22Rv1 (cell line): ENCODE data around the gene RAB7B.

ENCODE experiments used
- CTCF ChIP-seq: fragments of 450-650 bp; IDR thresholded peaks from 2 replicates; pipeline ENCODE4 v1.5.1; 2017; ENCODE audit warnings: mild to moderate bottlenecking
- ZFX ChIP-seq: fragments of 450-650 bp; IDR thresholded peaks from 2 replicates; pipeline ENCODE4 v1.6.1; 2017; ENCODE audit warnings: antibody characterized with exemption, borderline replicate concordance

GRCh38 chr1:205974712-205975111, 28.5 kb downstream of the RAB7B start:
- TF ChIP-seq CTCF (no peak), ZFX (no peak)
